Measurements from ENCODE around the gene MYH15.

The MYH15 gene

DNA sequence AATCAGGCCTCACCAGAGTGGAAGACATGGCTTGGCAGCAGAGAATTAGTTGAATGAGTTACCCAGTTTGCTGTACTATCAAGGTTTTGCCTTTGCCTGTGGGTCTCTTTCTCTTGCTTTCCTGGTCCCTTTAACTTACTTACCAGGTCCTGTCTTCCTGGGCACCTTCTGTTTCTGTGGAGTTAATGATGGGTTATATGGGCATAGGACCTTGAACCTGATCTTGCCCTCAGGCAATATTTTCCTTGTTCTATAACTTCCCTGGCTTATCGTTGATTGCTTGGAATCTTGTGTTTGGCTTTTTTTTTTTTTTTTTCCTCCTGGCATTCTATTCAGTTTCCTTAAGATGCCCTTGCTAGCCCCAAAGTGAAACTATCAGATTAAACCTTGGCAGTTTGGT lies 107.2 kb downstream of the MYH15 start:
- no peak for DNase-seq (ENCODE audit: low spot score)
- TF ChIP-seq, protein P1, sequence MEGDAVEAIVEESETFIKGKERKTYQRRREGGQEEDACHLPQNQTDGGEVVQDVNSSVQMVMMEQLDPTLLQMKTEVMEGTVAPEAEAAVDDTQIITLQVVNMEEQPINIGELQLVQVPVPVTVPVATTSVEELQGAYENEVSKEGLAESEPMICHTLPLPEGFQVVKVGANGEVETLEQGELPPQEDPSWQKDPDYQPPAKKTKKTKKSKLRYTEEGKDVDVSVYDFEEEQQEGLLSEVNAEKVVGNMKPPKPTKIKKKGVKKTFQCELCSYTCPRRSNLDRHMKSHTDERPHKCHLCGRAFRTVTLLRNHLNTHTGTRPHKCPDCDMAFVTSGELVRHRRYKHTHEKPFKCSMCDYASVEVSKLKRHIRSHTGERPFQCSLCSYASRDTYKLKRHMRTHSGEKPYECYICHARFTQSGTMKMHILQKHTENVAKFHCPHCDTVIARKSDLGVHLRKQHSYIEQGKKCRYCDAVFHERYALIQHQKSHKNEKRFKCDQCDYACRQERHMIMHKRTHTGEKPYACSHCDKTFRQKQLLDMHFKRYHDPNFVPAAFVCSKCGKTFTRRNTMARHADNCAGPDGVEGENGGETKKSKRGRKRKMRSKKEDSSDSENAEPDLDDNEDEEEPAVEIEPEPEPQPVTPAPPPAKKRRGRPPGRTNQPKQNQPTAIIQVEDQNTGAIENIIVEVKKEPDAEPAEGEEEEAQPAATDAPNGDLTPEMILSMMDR (IDR thresholded peaks at IDR 0.05; ENCODE audit: extremely low read depth, insufficient read depth, missing control alignments), result no peak
- in situ Hi-C loops (cut with MboI; ENCODE audit: low pct_unique_long_range_greater_than_20kb, low sequenced_read_pairs, unreplicated experiment), result loop anchor here (10.0 to 25.0 kb wide), 2 partner anchors 258 to 466 kb away; no protein-coding TSS in a partner anchor

DNA sequence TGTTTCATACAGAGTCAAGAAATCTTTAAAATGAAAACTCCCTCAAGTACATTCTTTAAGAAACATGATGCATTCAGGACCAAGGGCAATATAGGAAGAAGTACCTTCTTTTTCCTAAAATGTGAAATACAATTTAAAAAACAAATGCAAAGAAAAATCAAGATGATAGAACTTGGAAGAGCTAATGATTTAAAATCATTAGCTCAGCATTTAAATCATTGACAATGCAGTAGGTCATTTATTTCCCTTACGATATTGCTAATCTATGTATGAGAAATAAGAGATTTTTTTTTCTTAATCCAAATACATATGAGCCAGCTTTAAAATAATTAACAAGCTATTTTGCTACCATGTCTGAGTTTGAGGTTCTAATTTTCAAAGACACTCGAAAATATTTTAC lies 108.6 kb downstream of the MYH15 start:
- in situ Hi-C loops (cut with MboI; ENCODE audit: low pct_unique_long_range_greater_than_20kb, low sequenced_read_pairs, unreplicated experiment), result loop anchor here (10.0 to 25.0 kb wide), 2 partner anchors 257 to 465 kb away; no protein-coding TSS in a partner anchor
- TF ChIP-seq, protein P1 (IDR thresholded peaks at IDR 0.05; ENCODE audit: extremely low read depth, insufficient read depth, missing control alignments), result no peak
- no peak for DNase-seq (ENCODE audit: low spot score)

DNA sequence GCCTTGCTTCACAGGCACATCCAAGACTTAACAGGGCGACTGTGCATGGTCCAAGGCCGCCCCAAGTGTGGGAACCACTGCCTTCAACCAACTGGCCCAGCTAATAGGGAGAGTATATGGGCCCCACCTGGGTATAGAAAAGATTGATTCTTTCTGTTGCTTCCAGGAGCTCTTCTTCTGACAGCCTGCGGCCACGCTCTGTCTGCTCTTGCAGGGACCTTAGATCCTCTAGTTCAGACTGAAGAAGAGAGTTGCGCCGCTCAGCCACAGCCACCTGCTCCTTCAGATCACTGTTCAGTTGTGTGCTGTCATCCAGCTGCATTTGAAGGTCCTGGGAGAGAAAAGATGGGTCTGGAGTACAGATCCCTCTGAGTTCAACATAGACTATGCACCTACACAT lies 111.9 kb downstream of the MYH15 start:
- no peak for DNase-seq (ENCODE audit: low spot score)
- TF ChIP-seq, protein P1 (IDR thresholded peaks at IDR 0.05; ENCODE audit: extremely low read depth, insufficient read depth, missing control alignments), result no peak
- in situ Hi-C loops (cut with MboI; ENCODE audit: low pct_unique_long_range_greater_than_20kb, low sequenced_read_pairs, unreplicated experiment), result no loop called here

DNA sequence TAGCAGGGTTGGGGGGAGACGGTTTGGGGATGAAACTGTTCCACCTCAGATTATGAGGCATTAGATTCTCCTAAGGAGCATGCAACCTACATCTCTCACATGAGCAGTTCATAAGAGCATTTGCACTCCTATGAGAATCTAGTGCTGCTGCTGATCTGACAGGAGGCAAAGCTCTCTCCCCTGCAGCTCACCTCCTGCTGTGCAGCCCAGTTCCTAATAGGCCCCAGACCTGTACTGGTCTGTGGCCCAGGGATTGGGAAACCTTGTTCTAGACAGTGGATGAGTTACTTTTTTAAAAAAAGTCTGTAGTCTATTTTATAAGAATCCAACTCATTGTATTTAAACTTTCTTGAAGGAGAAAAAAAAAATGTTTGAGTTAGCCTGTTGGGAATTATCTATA lies 114.1 kb downstream of the MYH15 start:
- TF ChIP-seq, protein P1 (IDR thresholded peaks at IDR 0.05; ENCODE audit: extremely low read depth, insufficient read depth, missing control alignments), result no peak
- DNase-seq (ENCODE audit: low spot score), result no peak
- in situ Hi-C loops (cut with MboI; ENCODE audit: low pct_unique_long_range_greater_than_20kb, low sequenced_read_pairs, unreplicated experiment), result no loop called here

DNA sequence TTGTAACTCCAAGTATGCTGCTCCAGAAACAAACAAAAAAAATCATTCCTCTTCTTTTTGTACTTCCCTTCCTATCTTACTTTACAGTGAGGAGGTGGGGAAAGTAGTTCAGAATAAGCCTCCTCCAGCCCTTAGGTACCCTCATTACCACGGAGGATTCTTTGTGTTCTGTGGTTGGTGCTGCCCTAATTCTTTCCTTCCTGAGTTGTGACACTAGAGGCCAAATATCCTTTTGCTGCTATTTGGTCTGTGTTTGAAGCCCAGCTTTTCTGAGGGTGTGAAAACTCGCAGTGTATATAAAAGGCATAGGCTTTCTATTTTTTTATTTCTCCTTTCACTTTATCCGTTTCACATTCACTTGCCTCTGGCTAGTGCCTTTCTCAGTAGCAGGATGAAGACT lies 115.8 kb downstream of the MYH15 start:
- no peak for DNase-seq (ENCODE audit: low spot score)
- in situ Hi-C loops (cut with MboI; ENCODE audit: low pct_unique_long_range_greater_than_20kb, low sequenced_read_pairs, unreplicated experiment), result no loop called here
- TF ChIP-seq, protein P1 (IDR thresholded peaks at IDR 0.05; ENCODE audit: extremely low read depth, insufficient read depth, missing control alignments), result no peak

DNA sequence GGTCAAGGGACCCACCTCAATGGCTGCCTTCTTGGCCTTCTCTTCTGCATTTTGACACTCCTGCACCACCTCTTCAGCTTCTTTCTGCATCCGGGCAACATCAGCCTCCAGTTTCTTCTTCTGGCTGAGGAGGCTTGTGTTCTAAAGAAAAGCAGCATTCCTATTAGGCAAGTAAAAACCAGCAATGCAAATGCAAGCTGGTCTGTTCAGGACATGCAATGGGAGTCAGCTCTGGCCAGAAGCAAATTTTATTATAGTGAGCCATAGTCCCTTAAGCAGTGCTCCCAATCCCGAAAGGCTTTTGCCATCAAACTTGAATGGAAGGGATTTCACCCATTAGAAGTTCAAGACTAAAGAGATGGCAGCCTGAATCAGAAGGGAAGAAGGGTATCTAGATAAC lies 116.4 kb downstream of the MYH15 start:
- TF ChIP-seq, protein P1 (IDR thresholded peaks at IDR 0.05; ENCODE audit: extremely low read depth, insufficient read depth, missing control alignments), result no peak
- DNase-seq (ENCODE audit: low spot score), result no peak
- in situ Hi-C loops (cut with MboI; ENCODE audit: low pct_unique_long_range_greater_than_20kb, low sequenced_read_pairs, unreplicated experiment), result no loop called here

Data from GM13977 (cell line).